ENCODE measurements around the gene FAM89B. TPM values are rescaled to one million over a fixed set of nuclear protein-coding genes. Genes with fewer than 3 reads are reported as not detected.

The FAM89B gene
- total and polyA plus RNA-seq, 10 donors, result 34.5 to 66.1 (median 48.4) TPM

- H3K4me3 ChIP-seq, result peak overlapping the region in 6 of 8 donors; percentile 95 to 98 (median 96)
- H3K9me3 ChIP-seq, result no peaks in the 10 kb centered on the region
- DNase-seq, result peak; percentile 78
- H3K27ac ChIP-seq, result peak overlapping the region in 3 of 8 donors; percentile 98 to 99 (median 98)
- H3K36me3 ChIP-seq, result peaks cover 10 to 65% (median 54%) of the 10 kb centered on the region in 6 donors
- TF ChIP-seq POLR2AphosphoS5 (IDR thresholded peaks at IDR 0.05) (peak in 1 of 3 donors; percentile 9), POLR2A (IDR thresholded peaks at IDR 0.05) (no peak)
- peaks cover 22 to 67% (median 41%) of the 10 kb centered on the region in 6 donors for H3K4me1 ChIP-seq
- no peaks in the 10 kb centered on the region for H3K27me3 ChIP-seq (replicated peaks in 1 of 7)
- WGBS, 5 donors, result 89 to 95% (median 90%) methylated on average over 15 to 17 of the region's 17 CpGs
- intact Hi-C loops (cut with DNase I; ENCODE audit: low total_unique reads), result no loop called here
Measured at GRCh38 chr11:65617136-65617850, 45.0 kb downstream of the FAM89B start.

DNA sequence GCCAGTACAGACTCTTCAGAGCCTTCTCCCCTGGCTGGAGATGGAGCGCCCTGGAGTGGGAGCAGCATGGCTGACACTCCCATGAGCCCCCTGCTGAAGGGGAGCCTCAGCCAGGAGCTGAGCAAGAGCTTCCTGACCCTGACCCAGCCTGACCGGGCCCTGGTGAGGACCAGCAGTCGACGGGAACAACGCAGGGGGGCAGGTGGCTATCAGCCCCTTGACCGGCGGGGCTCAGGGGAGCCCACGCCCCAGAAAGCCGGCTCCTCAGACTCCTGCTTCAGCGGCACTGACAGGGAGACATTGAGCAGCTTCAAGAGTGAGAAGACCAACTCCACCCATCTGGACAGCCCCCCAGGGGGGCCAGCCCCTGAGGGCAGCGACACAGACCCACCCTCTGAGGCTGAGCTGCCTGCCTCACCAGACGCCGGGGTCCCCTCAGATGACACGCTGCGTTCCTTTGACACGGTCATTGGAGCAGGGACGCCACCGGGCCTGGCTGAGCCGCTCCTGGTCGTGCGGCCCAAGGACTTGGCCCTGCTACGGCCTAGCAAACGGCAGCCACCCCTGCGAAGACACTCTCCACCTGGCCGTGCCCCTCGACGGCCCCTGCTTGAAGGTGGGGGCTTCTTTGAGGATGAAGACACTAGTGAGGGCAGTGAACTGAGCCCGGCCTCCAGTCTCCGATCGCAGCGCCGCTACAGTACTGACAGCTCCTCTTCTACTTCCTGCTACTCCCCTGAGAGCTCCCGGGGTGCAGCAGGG is 45.8 kb downstream of the FAM89B start:
- Histone ChIP-seq H3K27me3 (replicated peaks in 1 of 7) (no peaks in the 10 kb centered on the region), H3K9me3 (no peaks in the 10 kb centered on the region), H3K4me3 (no peak overlapping the region), H3K27ac (no peak overlapping the region), H3K4me1 (peaks cover 14 to 59% (median 32%) of the 10 kb centered on the region in 6 donors), H3K36me3 (peaks cover 10 to 65% (median 59%) of the 10 kb centered on the region in 6 donors)
- intact Hi-C loops (cut with DNase I; ENCODE audit: low total_unique reads), result no loop called here
- peak; percentile 81 for DNase-seq
- WGBS, 5 donors, result 93 to 97% (median 96%) methylated on average over 28 to 33 of the region's 33 CpGs
- TF ChIP-seq POLR2AphosphoS5 (IDR thresholded peaks at IDR 0.05) (peak in 1 of 3 donors; percentile 31), POLR2A (IDR thresholded peaks at IDR 0.05) (no peak)
- TF ChIP-seq, protein P1, sequence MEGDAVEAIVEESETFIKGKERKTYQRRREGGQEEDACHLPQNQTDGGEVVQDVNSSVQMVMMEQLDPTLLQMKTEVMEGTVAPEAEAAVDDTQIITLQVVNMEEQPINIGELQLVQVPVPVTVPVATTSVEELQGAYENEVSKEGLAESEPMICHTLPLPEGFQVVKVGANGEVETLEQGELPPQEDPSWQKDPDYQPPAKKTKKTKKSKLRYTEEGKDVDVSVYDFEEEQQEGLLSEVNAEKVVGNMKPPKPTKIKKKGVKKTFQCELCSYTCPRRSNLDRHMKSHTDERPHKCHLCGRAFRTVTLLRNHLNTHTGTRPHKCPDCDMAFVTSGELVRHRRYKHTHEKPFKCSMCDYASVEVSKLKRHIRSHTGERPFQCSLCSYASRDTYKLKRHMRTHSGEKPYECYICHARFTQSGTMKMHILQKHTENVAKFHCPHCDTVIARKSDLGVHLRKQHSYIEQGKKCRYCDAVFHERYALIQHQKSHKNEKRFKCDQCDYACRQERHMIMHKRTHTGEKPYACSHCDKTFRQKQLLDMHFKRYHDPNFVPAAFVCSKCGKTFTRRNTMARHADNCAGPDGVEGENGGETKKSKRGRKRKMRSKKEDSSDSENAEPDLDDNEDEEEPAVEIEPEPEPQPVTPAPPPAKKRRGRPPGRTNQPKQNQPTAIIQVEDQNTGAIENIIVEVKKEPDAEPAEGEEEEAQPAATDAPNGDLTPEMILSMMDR (IDR thresholded peaks at IDR 0.05 in 8 of 11, conservative IDR thresholded peaks at IDR 0.05 in 3 of 11), result no peak

- intact Hi-C loops (cut with DNase I; ENCODE audit: low total_unique reads), result no loop called here
- Histone ChIP-seq H3K4me3 (no peak overlapping the region), H3K36me3 (peaks cover 10 to 70% (median 65%) of the 10 kb centered on the region in 6 donors), H3K27ac (no peak overlapping the region), H3K27me3 (replicated peaks in 1 of 7) (no peaks in the 10 kb centered on the region), H3K4me1 (peaks cover 12 to 53% (median 29%) of the 10 kb centered on the region in 6 donors), H3K9me3 (no peaks in the 10 kb centered on the region)
- DNase-seq, result peak; percentile 79
- no peak for TF ChIP-seq POLR2A (IDR thresholded peaks at IDR 0.05)
- no peak for TF ChIP-seq POLR2AphosphoS5 (IDR thresholded peaks at IDR 0.05)
- TF ChIP-seq, protein P1 (IDR thresholded peaks at IDR 0.05 in 8 of 11, conservative IDR thresholded peaks at IDR 0.05 in 3 of 11), result no peak
- 90 to 96% (median 94%) methylated on average over 14 of the region's 14 CpGs for WGBS, 5 donors
Measured at GRCh38 chr11:65618763-65619162, 46.4 kb downstream of the FAM89B start.

- TF ChIP-seq POLR2AphosphoS5 (IDR thresholded peaks at IDR 0.05) (peak in 1 of 3 donors; percentile 16), POLR2A (IDR thresholded peaks at IDR 0.05) (no peak)
- TF ChIP-seq, protein P1 (IDR thresholded peaks at IDR 0.05 in 8 of 11, conservative IDR thresholded peaks at IDR 0.05 in 3 of 11), result no peak
- Histone ChIP-seq H3K27me3 (replicated peaks in 1 of 7) (no peaks in the 10 kb centered on the region), H3K9me3 (no peaks in the 10 kb centered on the region), H3K27ac (no peak overlapping the region), H3K36me3 (peaks cover 10 to 76% (median 72%) of the 10 kb centered on the region in 6 donors), H3K4me3 (no peak overlapping the region), H3K4me1 (peaks cover 12 to 52% (median 29%) of the 10 kb centered on the region in 6 donors)
- peak; percentile 75 for DNase-seq
- intact Hi-C loops (cut with DNase I; ENCODE audit: low total_unique reads), result no loop called here
- WGBS, 5 donors, result 91 to 96% (median 94%) methylated on average over 20 to 29 of the region's 29 CpGs
Measured at GRCh38 chr11:65619281-65619928, 47.1 kb downstream of the FAM89B start.

Measured in spleen (tissue), 11 donors.